Pancreas (tissue), 10 donors: Measurements from ENCODE around the gene CCDC136. TPM values are rescaled to one million over a fixed set of nuclear protein-coding genes. Genes with fewer than 3 reads are reported as not detected.

Source experiments
- ATAC-seq, 4 donors: fragments of 200-7000 bp; cut with Tn5 transposase; one replicate each; pipeline versions ENCODE4 v1.8.0 to v1.9.1; 2020; ENCODE audit warnings: mild to moderate bottlenecking in 4 of 4, moderate library complexity in 4 of 4
- DNase-seq, 6 donors: peaks; one replicate each; pipeline ENCODE4 v3.0.0-alpha.2; 2020
- FAIRE-seq: peaks from 2 replicates; lab custom pipeline; 2012; peaks lifted over from hg19 to GRCh38; lab: Jason Lieb, UNC
- H3K27ac ChIP-seq, 4 donors: fragments of 200-600 bp; sonication (generic); 1 replicate in 3 of 4; 2 replicates in 1 of 4; pipeline versions ENCODE4 v1.5.0 to v1.8.0; 2020
- H3K27me3 ChIP-seq, 4 donors: fragments of 200-600 bp; one replicate each; pipeline ENCODE4 v1.8.0; 2021
- H3K36me3 ChIP-seq, 3 donors: fragments of 200-600 bp; sonication (generic) in 1 of 3; one replicate each; pipeline versions ENCODE4 v1.5.0 to v1.8.0; 2020 to 2021
- H3K4me1 ChIP-seq, 3 donors: fragments of 200-600 bp; one replicate each; pipeline ENCODE4 v1.8.0; 2021
- H3K4me3 ChIP-seq, 4 donors: fragments of 200-600 bp; sonication (generic) in 2 of 4; one replicate each; pipeline versions ENCODE4 v1.5.0 to v1.8.0; 2020 to 2021
- H3K9me3 ChIP-seq, 4 donors: fragments of 200-600 bp; one replicate each; pipeline ENCODE4 v1.8.0; 2021
- CTCF ChIP-seq, 4 donors: fragments of 200-600 bp; sonication (generic) in 3 of 4; IDR thresholded peaks; one replicate each; pipeline versions ENCODE4 v1.5.0 to v1.8.0; 2021; ENCODE audit warnings: antibody characterized with exemption in 4 of 4
- WGBS, 2 donors: extraction: QIAGEN DNeasy Blood & Tissue Kit; methylation state at CpG; one replicate each; pipeline ENCODE4 v1.1.7; 2013; 5-methylcytosine and 5-hydroxymethylcytosine counted together
- intact Hi-C, 3 donors: fragments of 100-400 bp; cut with DNase I; formaldehyde crosslinking; loops; one replicate each; pipeline versions ENCODE4 v1.11.1 to v1.14.2; 2022
- polyA plus RNA-seq, 2 donors: library from polyadenylated mRNA; stranded (reverse); fragments of 200-250 nt; gene quantifications; one replicate each; pipeline ENCODE4 v1.2.3, GENCODE V29; 2013
- total RNA-seq, 6 donors: library from RNA; stranded (reverse); fragmentation: NEBNext Ultra II Directional in 4 of 6; extraction: Animal tissue kit (Norgen Biotek cat#: 25700) in 4 of 6; gene quantifications; one replicate each; pipeline versions ENCODE4 v1.2.1 to v1.2.4, GENCODE V29; 2021 to 2023
- donor health status: healthy with polysubstance abuse.
- donor health status: DM: no; HTN: no; CAD: no; lungs with moderate emphysema.
- donor health status: DM: no; HTN: no; CAD: no.
- donor health status: control.
- donor health status: control.
- donor health status: Bipolar disorder and iron deficiency.
- donor health status: DM: yes; HTN: yes; CAD: no.
- donor health status: DM: no; HTN: no; CAD: no.
- donor health status: DM: no; HTN: no; CAD: no.
- donor health status: DM: yes; HTN: yes; CAD: no.

The CCDC136 gene
- total RNA-seq = 1 to 10 TPM in 2 of 6 donors, under 1 TPM in 4; 0.66 to 2.4 (median 0.88) TPM
- polyA plus RNA-seq = 1 to 10 TPM; 1.7 to 2.9 TPM

GRCh38 chr7:128791121-128791971 lies at the start of gene CCDC136:
CCDC136 (plus strand) TSS chr7:128791968; CDS start chr7:128792412, 444 bp downstream.
- Histone ChIP-seq H3K36me3 (no peaks in the 10 kb centered on the region), H3K4me1 (peaks cover 0 to 5% (median 4%) of the 10 kb centered on the region in 3 donors), H3K27ac (no peak within 1 kb of the TSS), H3K9me3 (no peaks in the 10 kb centered on the region), H3K4me3 (peak within 1 kb of the TSS; percentile 49 to 77 (median 75)), H3K27me3 (no peaks in the 10 kb centered on the region)
- intact Hi-C loops = no loop called here
- FAIRE-seq = no peak
- TF ChIP-seq CTCF (IDR thresholded peaks at IDR 0.05) = no peak
- peak; percentile 65 to 91 (median 78) for DNase-seq
- peak; percentile 93 to 96 (median 96) for ATAC-seq
- 0 to 1% methylated on average over 34 to 80 of the region's 80 CpGs for WGBS, 2 donors

GRCh38 chr7:128742206-128742605 lies 49.6 kb upstream of the CCDC136 start:
- H3K27me3 ChIP-seq = no peaks in the 10 kb centered on the region
- H3K4me1 ChIP-seq = peaks cover 17 to 41% (median 19%) of the 10 kb centered on the region in 3 donors
- H3K9me3 ChIP-seq = no peaks in the 10 kb centered on the region
- TF ChIP-seq CTCF (IDR thresholded peaks at IDR 0.05) = no peak
- no peak overlapping the region for H3K4me3 ChIP-seq
- 43 to 47% methylated on average over 4 of the region's 4 CpGs for WGBS, 2 donors
- FAIRE-seq (no peak), ATAC-seq (no peak), DNase-seq (no peak)
- no peaks in the 10 kb centered on the region for H3K36me3 ChIP-seq
- no peak overlapping the region for H3K27ac ChIP-seq
- intact Hi-C loops = no loop called here

- Histone ChIP-seq H3K27ac (no peak overlapping the region), H3K9me3 (no peaks in the 10 kb centered on the region), H3K4me1 (peaks cover 17 to 46% (median 19%) of the 10 kb centered on the region in 3 donors), H3K4me3 (no peak overlapping the region), H3K36me3 (no peaks in the 10 kb centered on the region), H3K27me3 (no peaks in the 10 kb centered on the region)
- no peak for FAIRE-seq
- 86 to 92% methylated on average over 7 of the region's 7 CpGs for WGBS, 2 donors
- DNase-seq = no peak
- TF ChIP-seq CTCF (IDR thresholded peaks at IDR 0.05) = no peak
- intact Hi-C loops = no loop called here
- no peak for ATAC-seq
Observed at GRCh38 chr7:128743112-128743772, 48.5 kb upstream of the CCDC136 start.

- whole genome bisulfite sequencing, 2 donors = 21 to 36% methylated on average over 2 of the region's 2 CpGs
- intact Hi-C loops = no loop called here
- ATAC-seq = no peak
- no peak for FAIRE-seq
- no peak overlapping the region for H3K27ac ChIP-seq
- no peak for DNase-seq
- TF ChIP-seq CTCF (IDR thresholded peaks at IDR 0.05) = no peak
- H3K36me3 ChIP-seq = peaks cover 0 to 10% (median 0%) of the 10 kb centered on the region in 3 donors
- H3K27me3 ChIP-seq = no peaks in the 10 kb centered on the region
- no peaks in the 10 kb centered on the region for H3K9me3 ChIP-seq
- peaks cover 17 to 46% (median 19%) of the 10 kb centered on the region in 3 donors for H3K4me1 ChIP-seq
- no peak overlapping the region for H3K4me3 ChIP-seq
Observed at GRCh38 chr7:128744366-128744905, 47.3 kb upstream of the CCDC136 start.
